HepG2 (cell line): ENCODE measurements around the gene IGF1. TPM values are rescaled to one million over a fixed set of nuclear protein-coding genes. Genes with fewer than 3 reads are reported as not detected.

Source experiments
- CEBPG ChIP-seq: IDR thresholded peaks from 2 replicates; pipeline ENCODE4 v1.6.1; 2016
- FOSL2 ChIP-seq: sonication (generic); formaldehyde crosslinking; IDR thresholded peaks from 2 replicates; pipeline ENCODE4 v1.4.0; 2020; ENCODE audit warnings: missing genetic modification reagents
- HIVEP1 ChIP-seq: sonication (generic); formaldehyde crosslinking; IDR thresholded peaks from 2 replicates; pipeline ENCODE4 v1.4.0; 2020; ENCODE audit warnings: mild to moderate bottlenecking, missing genetic modification reagents
- KLF11 ChIP-seq: IDR thresholded peaks from 2 replicates; pipeline ENCODE4 v1.6.1; 2016; ENCODE audit warnings: missing compliant biosample characterization
- PHF21A ChIP-seq: sonication (generic); formaldehyde crosslinking; IDR thresholded peaks from 2 replicates; pipeline ENCODE4 v1.5.0; 2020; ENCODE audit warnings: mild to moderate bottlenecking, missing genetic modification reagents
- ZKSCAN5 ChIP-seq: sonication (generic); formaldehyde crosslinking; IDR thresholded peaks from 2 replicates; pipeline ENCODE4 v1.5.1; 2020; ENCODE audit warnings: mild to moderate bottlenecking, missing genetic modification reagents
- ZNF354B ChIP-seq: sonication (generic); formaldehyde crosslinking; IDR thresholded peaks from 2 replicates; pipeline ENCODE4 v1.8.0; 2022; ENCODE audit warnings: mild to moderate bottlenecking, missing genetic modification reagents
- ZNF607 ChIP-seq: sonication (generic); formaldehyde crosslinking; IDR thresholded peaks from 2 replicates; pipeline ENCODE4 v1.5.1; 2020; ENCODE audit warnings: missing genetic modification reagents, mild to moderate bottlenecking, borderline replicate concordance
- ZNF7 ChIP-seq: IDR thresholded peaks from 2 replicates; pipeline ENCODE4 v1.6.1; 2016; ENCODE audit warnings: missing biosample characterization, missing genetic modification reagents
- ZNF891 ChIP-seq: sonication (generic); formaldehyde crosslinking; IDR thresholded peaks from 2 replicates; pipeline ENCODE4 v1.5.0; 2020; ENCODE audit warnings: mild to moderate bottlenecking, missing genetic modification reagents
- ZZZ3 ChIP-seq: sonication (generic); formaldehyde crosslinking; IDR thresholded peaks from 2 replicates; pipeline ENCODE4 v1.4.0; 2020; ENCODE audit warnings: missing genetic modification reagents, mild to moderate bottlenecking, borderline replicate concordance
- polyA plus RNA-seq, 8 experiments: library from polyadenylated mRNA; depleted of rRNA in 3 of 8; stranded (reverse) in 7 of 8; unstranded in 1 of 8; fragments of >200 nt; fragmentation: Illumina TruSeq in 4 of 8; extraction: Trizol in 4 of 8; gene quantifications; 2 replicates each; pipeline versions ENCODE4 v1.2.1 to v1.2.3, GENCODE V29; 2011 to 2016; ENCODE audit warnings: low read depth in 4 of 8, missing spikeins in 1 of 8, mixed read lengths in 1 of 8; ENCODE audit not compliant: insufficient read depth in 1 of 8
- total RNA-seq, 5 experiments: library from RNA; depleted of rRNA; stranded (reverse); fragments of >200 nt; fragmentation: Illumina TruSeq; extraction: Trizol; gene quantifications; 2 replicates each; pipeline ENCODE4 v1.2.3, GENCODE V29; 2016; ENCODE audit warnings: low read depth in 1 of 5
- TF ChIP-seq, protein P1 (sequence below): IDR thresholded peaks from 2 replicates; pipeline ENCODE4 v1.6.1; 2016; ENCODE audit warnings: mild to moderate bottlenecking
- TF ChIP-seq, protein P2 (sequence below): sonication (generic); formaldehyde crosslinking; IDR thresholded peaks from 2 replicates; pipeline ENCODE4 v1.5.1; 2020; ENCODE audit warnings: missing genetic modification reagents, mild to moderate bottlenecking, borderline replicate concordance
- TF ChIP-seq, protein P3 (sequence below): fragments of 450-650 bp; IDR thresholded peaks from 2 replicates; pipeline ENCODE4 v1.6.1; 2017
- TF ChIP-seq, protein P4 (sequence below): sonication (generic); formaldehyde crosslinking; IDR thresholded peaks from 2 replicates; pipeline ENCODE4 v1.8.0; 2022; ENCODE audit warnings: mild to moderate bottlenecking, missing genetic modification reagents, moderate library complexity
- TF ChIP-seq, protein P5 (sequence below): sonication (generic); formaldehyde crosslinking; IDR thresholded peaks from 2 replicates; pipeline ENCODE4 v1.5.0; 2020; ENCODE audit warnings: mild to moderate bottlenecking, missing genetic modification reagents, moderate library complexity
- TF ChIP-seq, protein P6 (sequence below): sonication (generic); formaldehyde crosslinking; IDR thresholded peaks from 2 replicates; pipeline ENCODE4 v1.4.0; 2020; ENCODE audit warnings: missing genetic modification reagents

The IGF1 gene
- total and polyA plus RNA-seq, 2 of the 13 experiments (the other 11 are each of a cell fraction or from before 2014, with no cell fraction given) = not detected

DNA sequence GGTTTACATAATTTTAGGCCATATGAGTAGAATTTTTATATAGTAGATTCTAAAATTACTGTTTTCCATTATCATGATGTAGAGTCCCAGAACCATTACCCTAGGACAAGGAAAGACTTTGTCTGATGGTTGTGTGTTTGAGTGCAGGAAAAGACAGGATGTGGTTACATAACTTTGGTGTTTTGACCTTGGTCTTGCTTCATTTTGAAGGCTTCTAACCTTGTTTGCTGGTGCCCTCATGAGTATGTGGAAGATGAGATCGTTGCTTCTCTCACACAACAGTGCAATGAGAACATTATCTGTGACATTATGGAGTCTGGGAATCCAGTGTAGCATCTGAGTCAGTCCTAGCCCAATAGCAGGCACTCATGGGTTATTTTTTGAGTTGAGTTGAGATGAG is 106.2 kb downstream of the IGF1 start (continued):
- TF ChIP-seq, protein P1, sequence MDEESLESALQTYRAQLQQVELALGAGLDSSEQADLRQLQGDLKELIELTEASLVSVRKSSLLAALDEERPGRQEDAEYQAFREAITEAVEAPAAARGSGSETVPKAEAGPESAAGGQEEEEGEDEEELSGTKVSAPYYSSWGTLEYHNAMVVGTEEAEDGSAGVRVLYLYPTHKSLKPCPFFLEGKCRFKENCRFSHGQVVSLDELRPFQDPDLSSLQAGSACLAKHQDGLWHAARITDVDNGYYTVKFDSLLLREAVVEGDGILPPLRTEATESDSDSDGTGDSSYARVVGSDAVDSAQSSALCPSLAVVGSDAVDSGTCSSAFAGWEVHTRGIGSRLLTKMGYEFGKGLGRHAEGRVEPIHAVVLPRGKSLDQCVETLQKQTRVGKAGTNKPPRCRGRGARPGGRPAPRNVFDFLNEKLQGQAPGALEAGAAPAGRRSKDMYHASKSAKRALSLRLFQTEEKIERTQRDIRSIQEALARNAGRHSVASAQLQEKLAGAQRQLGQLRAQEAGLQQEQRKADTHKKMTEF = no peak
- TF ChIP-seq, protein P2, sequence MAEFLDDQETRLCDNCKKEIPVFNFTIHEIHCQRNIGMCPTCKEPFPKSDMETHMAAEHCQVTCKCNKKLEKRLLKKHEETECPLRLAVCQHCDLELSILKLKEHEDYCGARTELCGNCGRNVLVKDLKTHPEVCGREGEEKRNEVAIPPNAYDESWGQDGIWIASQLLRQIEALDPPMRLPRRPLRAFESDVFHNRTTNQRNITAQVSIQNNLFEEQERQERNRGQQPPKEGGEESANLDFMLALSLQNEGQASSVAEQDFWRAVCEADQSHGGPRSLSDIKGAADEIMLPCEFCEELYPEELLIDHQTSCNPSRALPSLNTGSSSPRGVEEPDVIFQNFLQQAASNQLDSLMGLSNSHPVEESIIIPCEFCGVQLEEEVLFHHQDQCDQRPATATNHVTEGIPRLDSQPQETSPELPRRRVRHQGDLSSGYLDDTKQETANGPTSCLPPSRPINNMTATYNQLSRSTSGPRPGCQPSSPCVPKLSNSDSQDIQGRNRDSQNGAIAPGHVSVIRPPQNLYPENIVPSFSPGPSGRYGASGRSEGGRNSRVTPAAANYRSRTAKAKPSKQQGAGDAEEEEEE (CRISPR knock-in tag) = no peak
- TF ChIP-seq CEBPG (0 out of 2 replicates have a peak, but pooled peaks have one; percentile 22), ZZZ3 (no peak), ZKSCAN5 (CRISPR knock-in tag) (no peak), ZNF891 (CRISPR knock-in tag) (no peak), ZNF354B (no peak), PHF21A (CRISPR knock-in tag) (no peak), FOSL2 (CRISPR knock-in tag) (no peak), HIVEP1 (CRISPR knock-in tag) (no peak), ZNF607 (CRISPR knock-in tag) (no peak), KLF11 (CRISPR knock-in tag) (no peak), ZNF7 (no peak)
- TF ChIP-seq, protein P3, sequence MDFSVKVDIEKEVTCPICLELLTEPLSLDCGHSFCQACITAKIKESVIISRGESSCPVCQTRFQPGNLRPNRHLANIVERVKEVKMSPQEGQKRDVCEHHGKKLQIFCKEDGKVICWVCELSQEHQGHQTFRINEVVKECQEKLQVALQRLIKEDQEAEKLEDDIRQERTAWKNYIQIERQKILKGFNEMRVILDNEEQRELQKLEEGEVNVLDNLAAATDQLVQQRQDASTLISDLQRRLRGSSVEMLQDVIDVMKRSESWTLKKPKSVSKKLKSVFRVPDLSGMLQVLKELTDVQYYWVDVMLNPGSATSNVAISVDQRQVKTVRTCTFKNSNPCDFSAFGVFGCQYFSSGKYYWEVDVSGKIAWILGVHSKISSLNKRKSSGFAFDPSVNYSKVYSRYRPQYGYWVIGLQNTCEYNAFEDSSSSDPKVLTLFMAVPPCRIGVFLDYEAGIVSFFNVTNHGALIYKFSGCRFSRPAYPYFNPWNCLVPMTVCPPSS = no peak
- TF ChIP-seq, protein P4, sequence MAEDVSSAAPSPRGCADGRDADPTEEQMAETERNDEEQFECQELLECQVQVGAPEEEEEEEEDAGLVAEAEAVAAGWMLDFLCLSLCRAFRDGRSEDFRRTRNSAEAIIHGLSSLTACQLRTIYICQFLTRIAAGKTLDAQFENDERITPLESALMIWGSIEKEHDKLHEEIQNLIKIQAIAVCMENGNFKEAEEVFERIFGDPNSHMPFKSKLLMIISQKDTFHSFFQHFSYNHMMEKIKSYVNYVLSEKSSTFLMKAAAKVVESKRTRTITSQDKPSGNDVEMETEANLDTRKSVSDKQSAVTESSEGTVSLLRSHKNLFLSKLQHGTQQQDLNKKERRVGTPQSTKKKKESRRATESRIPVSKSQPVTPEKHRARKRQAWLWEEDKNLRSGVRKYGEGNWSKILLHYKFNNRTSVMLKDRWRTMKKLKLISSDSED = no peak
- TF ChIP-seq, protein P5, sequence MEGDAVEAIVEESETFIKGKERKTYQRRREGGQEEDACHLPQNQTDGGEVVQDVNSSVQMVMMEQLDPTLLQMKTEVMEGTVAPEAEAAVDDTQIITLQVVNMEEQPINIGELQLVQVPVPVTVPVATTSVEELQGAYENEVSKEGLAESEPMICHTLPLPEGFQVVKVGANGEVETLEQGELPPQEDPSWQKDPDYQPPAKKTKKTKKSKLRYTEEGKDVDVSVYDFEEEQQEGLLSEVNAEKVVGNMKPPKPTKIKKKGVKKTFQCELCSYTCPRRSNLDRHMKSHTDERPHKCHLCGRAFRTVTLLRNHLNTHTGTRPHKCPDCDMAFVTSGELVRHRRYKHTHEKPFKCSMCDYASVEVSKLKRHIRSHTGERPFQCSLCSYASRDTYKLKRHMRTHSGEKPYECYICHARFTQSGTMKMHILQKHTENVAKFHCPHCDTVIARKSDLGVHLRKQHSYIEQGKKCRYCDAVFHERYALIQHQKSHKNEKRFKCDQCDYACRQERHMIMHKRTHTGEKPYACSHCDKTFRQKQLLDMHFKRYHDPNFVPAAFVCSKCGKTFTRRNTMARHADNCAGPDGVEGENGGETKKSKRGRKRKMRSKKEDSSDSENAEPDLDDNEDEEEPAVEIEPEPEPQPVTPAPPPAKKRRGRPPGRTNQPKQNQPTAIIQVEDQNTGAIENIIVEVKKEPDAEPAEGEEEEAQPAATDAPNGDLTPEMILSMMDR (CRISPR knock-in tag) = peak; percentile 37; the same call in 1 of the 2 replicates
- TF ChIP-seq, protein P6, sequence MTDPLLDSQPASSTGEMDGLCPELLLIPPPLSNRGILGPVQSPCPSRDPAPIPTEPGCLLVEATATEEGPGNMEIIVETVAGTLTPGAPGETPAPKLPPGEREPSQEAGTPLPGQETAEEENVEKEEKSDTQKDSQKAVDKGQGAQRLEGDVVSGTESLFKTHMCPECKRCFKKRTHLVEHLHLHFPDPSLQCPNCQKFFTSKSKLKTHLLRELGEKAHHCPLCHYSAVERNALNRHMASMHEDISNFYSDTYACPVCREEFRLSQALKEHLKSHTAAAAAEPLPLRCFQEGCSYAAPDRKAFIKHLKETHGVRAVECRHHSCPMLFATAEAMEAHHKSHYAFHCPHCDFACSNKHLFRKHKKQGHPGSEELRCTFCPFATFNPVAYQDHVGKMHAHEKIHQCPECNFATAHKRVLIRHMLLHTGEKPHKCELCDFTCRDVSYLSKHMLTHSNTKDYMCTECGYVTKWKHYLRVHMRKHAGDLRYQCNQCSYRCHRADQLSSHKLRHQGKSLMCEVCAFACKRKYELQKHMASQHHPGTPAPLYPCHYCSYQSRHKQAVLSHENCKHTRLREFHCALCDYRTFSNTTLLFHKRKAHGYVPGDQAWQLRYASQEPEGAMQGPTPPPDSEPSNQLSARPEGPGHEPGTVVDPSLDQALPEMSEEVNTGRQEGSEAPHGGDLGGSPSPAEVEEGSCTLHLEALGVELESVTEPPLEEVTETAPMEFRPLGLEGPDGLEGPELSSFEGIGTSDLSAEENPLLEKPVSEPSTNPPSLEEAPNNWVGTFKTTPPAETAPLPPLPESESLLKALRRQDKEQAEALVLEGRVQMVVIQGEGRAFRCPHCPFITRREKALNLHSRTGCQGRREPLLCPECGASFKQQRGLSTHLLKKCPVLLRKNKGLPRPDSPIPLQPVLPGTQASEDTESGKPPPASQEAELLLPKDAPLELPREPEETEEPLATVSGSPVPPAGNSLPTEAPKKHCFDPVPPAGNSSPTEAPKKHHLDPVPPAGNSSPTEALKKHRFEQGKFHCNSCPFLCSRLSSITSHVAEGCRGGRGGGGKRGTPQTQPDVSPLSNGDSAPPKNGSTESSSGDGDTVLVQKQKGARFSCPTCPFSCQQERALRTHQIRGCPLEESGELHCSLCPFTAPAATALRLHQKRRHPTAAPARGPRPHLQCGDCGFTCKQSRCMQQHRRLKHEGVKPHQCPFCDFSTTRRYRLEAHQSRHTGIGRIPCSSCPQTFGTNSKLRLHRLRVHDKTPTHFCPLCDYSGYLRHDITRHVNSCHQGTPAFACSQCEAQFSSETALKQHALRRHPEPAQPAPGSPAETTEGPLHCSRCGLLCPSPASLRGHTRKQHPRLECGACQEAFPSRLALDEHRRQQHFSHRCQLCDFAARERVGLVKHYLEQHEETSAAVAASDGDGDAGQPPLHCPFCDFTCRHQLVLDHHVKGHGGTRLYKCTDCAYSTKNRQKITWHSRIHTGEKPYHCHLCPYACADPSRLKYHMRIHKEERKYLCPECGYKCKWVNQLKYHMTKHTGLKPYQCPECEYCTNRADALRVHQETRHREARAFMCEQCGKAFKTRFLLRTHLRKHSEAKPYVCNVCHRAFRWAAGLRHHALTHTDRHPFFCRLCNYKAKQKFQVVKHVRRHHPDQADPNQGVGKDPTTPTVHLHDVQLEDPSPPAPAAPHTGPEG (CRISPR knock-in tag) = no peak
